Activated CD8-positive, alpha-beta memory T cell treated with anti-CD3 and anti-CD28 coated beads, Interleukin-2, amount 10 ng/mL, durations not matched to agents 7 days and 5 days (primary cell): ENCODE data around the gene ZNF789. TPM values are rescaled to one million over a fixed set of nuclear protein-coding genes. Genes with fewer than 3 reads are reported as not detected.
A peak's percentile ranks its signal among the peaks of the same experiment; 100 is the strongest.
"Not testable (repeated sequence)": the region's sequence is repeated elsewhere in the genome, so short reads cannot be mapped to it uniquely, and the experiment has no call there.

Experiments
- ATAC-seq: fragments of 150-1000 bp; cut with Tn5 transposase; one replicate; pipeline ENCODE4 v1.10.0; 2021; ENCODE audit warnings: moderate library complexity
- CTCF ChIA-PET: fragments of 350-600 bp; sonication (Branson Sonifier 250); formaldehyde crosslinking; loops from one replicate; lab custom pipeline; 2021; ENCODE audit warnings: antibody characterized with exemption; lab: Charles Lee
- DNase-seq: peaks from one replicate; pipeline ENCODE4 v3.0.0-alpha.2; 2020
- H3K27ac Mint-ChIP-seq: one replicate; pipeline ENCODE4 v1.8.0; 2021; ENCODE audit warnings: mild to moderate bottlenecking, mixed read lengths
- H3K27me3 Mint-ChIP-seq: one replicate; pipeline ENCODE4 v1.8.0; 2021; ENCODE audit warnings: mixed read lengths
- H3K36me3 Mint-ChIP-seq: one replicate; pipeline ENCODE4 v1.8.0; 2021; ENCODE audit warnings: mild to moderate bottlenecking, mixed read lengths
- H3K4me1 Mint-ChIP-seq: one replicate; pipeline ENCODE4 v1.8.0; 2021; ENCODE audit warnings: mixed read lengths
- H3K4me3 Mint-ChIP-seq: one replicate; pipeline ENCODE4 v1.8.0; 2021; ENCODE audit warnings: mild to moderate bottlenecking, moderate library complexity, mixed read lengths
- H3K9me3 Mint-ChIP-seq: one replicate; pipeline ENCODE4 v1.8.0; 2022; ENCODE audit warnings: low read depth, mixed read lengths
- total RNA-seq, 2 experiments: library from RNA; stranded (reverse); gene quantifications; one replicate each; pipeline ENCODE4 v1.2.3, GENCODE V29; 2021

The ZNF789 gene
- 10 to 100 TPM; 21.5 to 30.1 TPM for total RNA-seq

DNA sequence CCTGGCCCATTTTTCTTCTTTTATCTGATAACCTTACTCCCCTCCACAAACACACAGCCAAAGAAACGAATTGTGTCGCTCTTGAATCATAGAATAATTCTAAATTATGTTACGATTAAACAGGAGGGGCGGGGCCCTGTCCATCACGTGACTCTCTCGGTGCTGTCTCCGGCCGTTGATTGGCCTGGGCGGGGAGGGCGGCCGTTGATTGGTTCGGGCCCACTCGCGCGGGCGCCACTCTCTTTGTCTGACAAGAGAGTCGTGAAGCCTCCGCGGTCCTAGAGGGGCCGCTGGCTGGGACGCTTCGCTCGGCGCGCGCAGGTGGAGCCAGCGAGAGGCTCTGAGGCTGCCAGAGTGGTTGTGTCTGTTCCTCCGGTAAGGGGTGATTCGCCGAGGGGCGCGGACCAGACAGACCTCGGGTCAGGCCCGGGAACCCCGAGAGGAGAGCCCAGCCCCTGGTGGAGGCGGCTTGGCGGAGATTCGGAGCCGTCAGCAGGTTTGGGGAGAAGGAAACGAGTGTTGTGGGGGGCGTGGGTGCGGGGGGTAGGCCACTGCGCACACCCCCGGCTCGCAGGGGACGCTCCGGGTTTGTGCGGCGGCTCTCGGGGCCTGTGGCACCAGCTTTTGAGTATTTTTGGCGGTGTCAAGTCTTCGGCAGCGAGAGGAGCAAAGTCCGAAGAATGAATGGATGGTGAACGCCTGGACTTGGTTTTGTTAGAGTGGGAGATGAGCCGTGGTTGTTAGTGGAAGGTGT, at the start of gene ZNF789:
ZNF789 (plus strand) TSS at position 330 of the 754 bp plus-strand sequence. CDS start 3,567 bp downstream, outside the sequence.
- Mint-ChIP-seq H3K9me3 (no peaks in the 10 kb centered on the region), H3K4me1 (peaks cover 45% of the 10 kb centered on the region), H3K36me3 (peaks cover 18% of the 10 kb centered on the region), H3K27me3 (peaks cover 6% of the 10 kb centered on the region), H3K4me3 (peak within 1 kb of the TSS; percentile 96), H3K27ac (peak within 1 kb of the TSS; percentile 95)
- ATAC-seq (peak; percentile 99), DNase-seq (peak; percentile 99)
- CTCF ChIA-PET: no interaction called here

DNA sequence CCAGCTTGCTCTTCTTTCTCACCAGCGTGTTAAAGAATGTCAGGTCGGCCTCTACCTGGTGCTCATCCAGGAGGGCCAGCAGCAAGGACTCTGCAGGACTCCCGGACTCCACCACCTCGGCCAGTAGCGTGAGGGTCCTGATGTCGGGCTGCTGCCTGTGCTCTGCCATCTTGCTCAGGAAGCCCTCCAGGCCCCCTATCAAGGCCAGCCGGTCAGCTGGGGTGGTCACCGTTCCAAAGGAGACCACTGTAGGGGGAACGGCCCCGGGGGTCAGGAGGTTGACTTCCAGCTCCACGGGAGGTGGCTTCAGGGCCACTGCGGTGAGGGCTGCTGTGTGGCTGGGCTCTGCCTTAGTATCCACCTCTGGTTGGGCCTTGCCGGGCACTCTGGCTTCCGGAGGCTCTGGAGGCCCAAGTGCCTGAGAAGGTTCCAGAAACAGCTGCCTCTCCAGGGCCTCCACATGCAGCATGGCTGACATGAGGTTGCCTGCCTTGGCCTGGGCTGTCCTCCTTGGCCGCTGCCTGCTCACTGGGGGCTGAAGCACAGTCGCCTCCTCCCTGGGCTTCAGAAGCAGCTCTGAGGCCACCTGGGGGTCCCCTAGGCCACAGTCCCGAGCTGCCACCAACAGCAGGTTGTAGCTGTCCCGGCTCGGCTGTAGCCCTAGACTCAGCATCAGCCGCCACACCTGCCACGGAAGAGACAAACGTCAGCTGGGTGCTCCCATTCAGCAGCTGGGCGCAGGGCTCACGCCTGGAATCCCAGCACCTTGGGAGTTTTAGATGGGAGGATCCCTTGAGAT, 47.6 kb upstream of the ZNF789 start:
- CTCF ChIA-PET: no interaction called here
- no peak for ATAC-seq
- no peak overlapping the region for H3K27ac Mint-ChIP-seq
- peaks cover 4% of the 10 kb centered on the region for H3K4me1 Mint-ChIP-seq
- no peak overlapping the region for H3K4me3 Mint-ChIP-seq
- DNase-seq: no peak
- H3K27me3 Mint-ChIP-seq: no peaks in the 10 kb centered on the region
- H3K36me3 Mint-ChIP-seq: peaks cover 18% of the 10 kb centered on the region
- H3K9me3 Mint-ChIP-seq: no peaks in the 10 kb centered on the region

DNA sequence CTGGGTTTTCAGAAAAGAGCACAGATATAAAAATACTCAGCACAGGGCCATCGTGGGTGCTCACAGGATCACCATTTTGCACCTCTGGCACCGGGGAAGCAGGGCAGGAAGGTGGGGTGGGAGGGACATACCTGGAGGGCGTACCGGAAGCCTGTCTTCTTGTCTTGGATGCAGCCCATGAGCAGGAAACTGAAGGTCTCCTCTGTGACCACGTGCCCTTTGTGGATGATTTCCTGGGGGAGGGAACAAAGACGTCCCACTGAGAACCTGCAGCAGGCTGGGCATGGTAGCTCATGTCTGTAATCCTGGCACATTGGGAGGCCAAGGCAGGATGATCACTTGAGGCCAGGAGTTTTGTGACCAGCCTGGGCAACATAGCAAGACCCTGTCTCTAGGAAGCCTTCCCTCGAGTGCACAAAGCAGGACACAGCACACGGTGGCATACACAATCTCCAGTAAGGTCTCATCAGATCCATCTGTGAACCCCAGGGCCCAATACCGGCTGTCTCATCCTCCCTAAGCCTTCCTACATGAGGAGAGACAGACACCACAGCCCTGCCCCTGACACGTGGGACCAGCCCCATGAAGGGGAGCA, 43.6 kb upstream of the ZNF789 start:
- Mint-ChIP-seq H3K4me1 (peaks cover 4% of the 10 kb centered on the region), H3K27ac (no peak overlapping the region), H3K9me3 (no peaks in the 10 kb centered on the region), H3K4me3 (no peak overlapping the region), H3K36me3 (peaks cover 18% of the 10 kb centered on the region), H3K27me3 (no peaks in the 10 kb centered on the region)
- no peak for ATAC-seq
- CTCF ChIA-PET: no interaction called here
- no peak for DNase-seq

DNA sequence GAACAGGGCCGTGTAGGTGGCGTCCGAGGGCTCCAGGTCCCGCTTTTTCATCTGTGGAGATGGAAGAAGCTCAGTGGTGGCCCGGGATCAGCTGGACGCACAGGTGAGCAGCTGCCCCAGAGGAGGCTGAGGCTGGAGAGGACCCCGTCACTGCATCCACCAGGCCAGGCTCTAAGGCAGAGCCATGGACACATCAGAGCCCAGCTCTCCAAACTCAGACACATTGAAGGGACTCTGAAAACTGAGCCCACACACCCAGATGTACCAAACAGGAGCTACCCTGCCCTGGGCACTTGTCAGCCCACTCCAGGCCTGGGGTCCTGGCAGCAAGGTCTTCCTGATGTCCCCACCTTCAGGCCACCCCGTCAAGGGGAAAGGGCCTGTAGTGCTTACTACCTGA, 42.9 kb upstream of the ZNF789 start:
- DNase-seq (no peak), ATAC-seq (no peak)
- H3K9me3 Mint-ChIP-seq: no peaks in the 10 kb centered on the region
- H3K4me1 Mint-ChIP-seq: peaks cover 4% of the 10 kb centered on the region
- H3K4me3 Mint-ChIP-seq: no peak overlapping the region
- H3K27me3 Mint-ChIP-seq: no peaks in the 10 kb centered on the region
- CTCF ChIA-PET: no interaction called here
- H3K27ac Mint-ChIP-seq: no peak overlapping the region
- H3K36me3 Mint-ChIP-seq: peaks cover 17% of the 10 kb centered on the region

DNA sequence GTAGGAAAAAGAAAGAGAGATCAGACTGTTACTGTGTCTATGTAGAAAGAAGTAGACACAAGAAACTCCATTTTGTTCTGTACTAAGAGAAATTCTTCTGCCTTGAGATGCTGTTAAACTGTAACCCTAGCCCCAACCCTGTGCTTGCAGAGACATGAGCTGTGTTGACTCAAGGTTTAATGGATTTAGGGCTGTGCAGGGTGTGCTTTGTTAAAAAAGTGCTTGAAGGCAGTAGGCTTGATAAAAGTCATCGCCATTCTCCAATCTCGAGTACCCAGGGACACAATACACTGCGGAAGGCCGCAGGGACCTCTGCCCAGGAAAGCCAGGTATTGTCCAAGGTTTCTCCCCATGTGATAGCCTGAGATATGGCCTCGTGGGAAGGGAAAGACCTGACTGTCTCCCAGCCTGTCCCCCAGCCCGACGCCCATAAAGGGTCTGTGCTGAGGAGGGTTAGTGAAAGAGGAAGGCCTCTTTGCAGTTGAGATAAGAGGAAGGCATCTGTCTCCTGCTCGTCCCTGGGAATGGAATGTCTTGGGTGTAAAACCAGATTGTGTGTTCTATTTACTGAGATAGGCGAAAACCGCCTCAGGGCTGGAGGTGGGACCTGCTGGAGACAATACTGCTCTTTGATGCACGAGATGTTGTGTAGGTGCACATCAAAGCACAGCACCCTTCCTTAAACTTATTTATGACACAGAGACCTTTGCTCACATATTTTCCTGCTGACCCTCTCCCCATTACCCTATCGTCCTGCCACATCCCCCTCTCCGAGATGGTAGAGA, 40.7 kb upstream of the ZNF789 start:
- H3K9me3 Mint-ChIP-seq, H3K27me3 Mint-ChIP-seq, ATAC-seq, H3K4me3 Mint-ChIP-seq, H3K27ac Mint-ChIP-seq, CTCF ChIA-PET, DNase-seq: not testable (repeated sequence)
- Mint-ChIP-seq H3K36me3 (peaks cover 18% of the 10 kb centered on the region), H3K4me1 (peaks cover 10% of the 10 kb centered on the region)

DNA sequence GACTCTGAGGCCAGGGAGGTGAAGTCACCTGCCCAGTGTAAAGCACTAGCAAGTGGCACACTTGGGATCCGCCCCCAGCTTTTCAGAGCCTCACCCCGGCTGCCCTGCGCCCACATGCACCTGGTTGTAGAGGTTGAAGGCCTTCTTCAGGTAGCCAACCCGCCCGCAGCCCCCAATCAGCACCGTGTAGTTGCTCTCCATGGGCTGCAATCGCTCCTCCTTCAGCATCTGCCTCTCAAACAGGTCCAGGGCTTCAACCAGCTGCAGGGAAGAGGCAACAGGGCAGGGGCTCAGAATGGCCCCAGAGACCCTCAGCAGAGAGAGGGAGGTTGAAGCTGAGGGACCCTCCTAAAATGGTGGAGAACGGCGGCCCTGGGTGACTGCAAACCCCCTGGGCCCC, 39.5 kb upstream of the ZNF789 start:
- no peaks in the 10 kb centered on the region for H3K9me3 Mint-ChIP-seq
- ATAC-seq: no peak
- peaks cover 14% of the 10 kb centered on the region for H3K36me3 Mint-ChIP-seq
- H3K27me3 Mint-ChIP-seq: no peaks in the 10 kb centered on the region
- H3K27ac Mint-ChIP-seq: no peak overlapping the region
- H3K4me3 Mint-ChIP-seq: no peak overlapping the region
- CTCF ChIA-PET: interaction anchor here (0.9 kb wide), 1 partner anchor 43 kb away, joined by 4 read pairs; no protein-coding TSS in a partner anchor
- peaks cover 18% of the 10 kb centered on the region for H3K4me1 Mint-ChIP-seq
- DNase-seq: no peak

DNA sequence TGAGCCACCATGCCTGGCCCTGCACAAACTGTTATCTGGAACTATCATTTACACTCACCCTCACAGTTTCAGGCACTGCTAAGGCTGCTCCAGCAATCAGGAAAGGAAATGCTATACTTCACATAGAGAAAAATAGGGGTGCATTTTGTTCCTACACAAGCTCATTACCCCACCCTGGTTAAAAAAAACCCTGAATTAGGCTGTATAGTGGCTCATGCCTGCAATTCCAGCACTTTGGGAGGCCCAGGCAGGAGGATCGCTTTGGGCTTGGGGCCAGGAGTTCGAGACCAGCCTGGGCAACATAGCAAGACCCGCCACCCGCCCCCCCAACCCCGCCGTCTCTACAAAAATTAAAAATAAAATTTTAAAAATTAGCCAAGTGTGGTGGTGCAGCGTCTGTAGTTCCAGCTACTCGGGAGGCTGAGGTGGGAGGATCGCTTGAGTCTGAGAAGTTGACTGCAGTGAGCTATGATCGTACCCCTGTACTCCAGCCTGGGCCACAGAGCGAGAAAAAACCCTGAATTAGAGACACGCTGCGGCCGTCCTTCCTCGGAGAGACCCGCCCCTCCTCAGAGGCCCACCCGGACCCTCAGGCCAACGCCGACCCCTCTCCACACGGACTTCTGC, 34.6 kb upstream of the ZNF789 start:
- H3K4me1 Mint-ChIP-seq: peaks cover 33% of the 10 kb centered on the region
- DNase-seq (no peak), ATAC-seq (peak; percentile 17)
- H3K9me3 Mint-ChIP-seq: no peaks in the 10 kb centered on the region
- peak overlapping the region; percentile 97 for H3K4me3 Mint-ChIP-seq
- peak overlapping the region; percentile 93 for H3K27ac Mint-ChIP-seq
- CTCF ChIA-PET: interaction anchor here (1.4 kb wide), 1 partner anchor 22 kb away, joined by 6 read pairs; no protein-coding TSS in a partner anchor
- H3K27me3 Mint-ChIP-seq: no peaks in the 10 kb centered on the region
- peaks cover 18% of the 10 kb centered on the region for H3K36me3 Mint-ChIP-seq

DNA sequence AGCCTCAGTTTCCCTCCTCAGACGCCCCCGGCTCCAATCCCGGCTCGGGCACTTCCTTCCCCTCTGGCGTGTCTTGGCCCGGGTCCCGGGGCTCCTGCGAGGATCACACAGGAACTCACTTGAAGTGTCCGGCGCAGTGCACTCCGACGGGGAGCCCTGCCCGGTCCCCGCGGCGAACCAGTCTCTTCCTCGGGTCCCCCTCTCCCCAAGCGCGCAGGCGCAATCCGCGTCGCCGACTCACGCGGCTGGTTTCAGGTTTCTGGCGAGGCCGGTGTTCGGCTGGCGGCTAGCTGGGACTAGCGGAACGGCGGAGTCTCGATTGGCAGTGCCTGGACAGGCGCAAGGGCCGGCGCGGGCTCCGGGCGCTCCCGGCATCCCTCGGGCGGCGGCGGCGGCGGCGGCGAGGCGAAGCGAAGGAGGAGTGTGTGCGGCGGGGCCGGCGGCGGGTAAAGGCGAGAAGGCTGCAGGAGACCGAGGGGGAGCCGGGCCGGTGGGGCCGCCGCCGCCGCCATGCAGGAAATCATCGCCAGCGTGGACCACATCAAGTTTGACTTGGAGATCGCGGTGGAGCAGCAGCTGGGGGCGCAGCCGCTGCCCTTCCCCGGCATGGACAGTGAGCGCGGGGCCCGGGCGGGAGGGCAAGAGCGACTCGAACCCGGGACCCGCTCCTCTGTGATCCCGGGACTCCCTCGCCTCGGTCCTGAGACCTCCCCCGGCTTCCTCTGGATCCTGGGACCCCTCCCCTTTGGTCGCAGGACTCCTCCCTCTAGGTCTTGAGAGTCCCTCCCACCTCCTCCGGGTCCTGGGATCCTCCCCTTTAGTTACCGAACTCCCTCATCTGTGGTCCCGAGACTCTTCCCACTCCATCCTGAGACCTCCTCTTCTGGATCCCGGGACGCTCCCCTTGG, 33.9 kb upstream of the ZNF789 start, which contains the start of the genes CPSF4 and PTCD1:
CPSF4 (plus strand) TSS at position 371 of the 908 bp plus-strand sequence; CDS start at position 511, 140 bp downstream.
PTCD1 (minus strand) TSS at position 226 of the 908 bp plus-strand sequence. CDS start 3,556 bp downstream, outside the sequence.
- Mint-ChIP-seq H3K9me3 (no peaks in the 10 kb centered on the region), H3K4me3 (peak within 1 kb of the TSS; percentile 97), H3K36me3 (peaks cover 17% of the 10 kb centered on the region), H3K27ac (peak within 1 kb of the TSS; percentile 93), H3K4me1 (peaks cover 35% of the 10 kb centered on the region), H3K27me3 (no peaks in the 10 kb centered on the region)
- peak; percentile 95 for DNase-seq
- CTCF ChIA-PET: interaction anchor here (0.7 to 1.4 kb wide), 2 partner anchors 18 to 23 kb away, joined by 3 to 6 read pairs; no protein-coding TSS in a partner anchor
- peak; percentile 94 for ATAC-seq

DNA sequence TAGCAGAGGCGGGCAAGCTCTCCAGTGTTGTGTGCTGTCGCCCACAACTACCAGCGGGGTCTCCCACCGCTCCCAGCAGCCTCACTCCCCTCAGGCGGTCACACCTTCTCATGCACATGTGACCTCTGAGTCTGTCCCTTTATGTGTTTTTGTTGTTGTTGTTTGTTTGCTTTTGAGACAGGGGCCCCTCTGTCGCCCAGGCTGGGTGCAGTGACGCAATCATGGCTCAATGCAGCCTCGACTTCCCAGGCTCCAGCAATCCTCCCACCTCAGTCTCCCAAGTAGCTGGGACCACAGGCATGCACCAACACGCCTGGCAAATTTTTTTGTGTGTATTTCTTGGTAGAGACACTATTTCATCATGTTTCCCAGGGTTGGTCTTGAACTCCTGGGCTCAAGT, 32.5 kb upstream of the ZNF789 start:
- H3K27ac Mint-ChIP-seq: no peak overlapping the region
- DNase-seq (no peak), ATAC-seq (no peak)
- peaks cover 23% of the 10 kb centered on the region for H3K36me3 Mint-ChIP-seq
- H3K9me3 Mint-ChIP-seq: no peaks in the 10 kb centered on the region
- no peaks in the 10 kb centered on the region for H3K27me3 Mint-ChIP-seq
- CTCF ChIA-PET: interaction anchor here (0.6 to 1.3 kb wide), 2 partner anchors 22 to 97 kb away, joined by 3 read pairs; no protein-coding TSS in a partner anchor
- H3K4me1 Mint-ChIP-seq: peaks cover 35% of the 10 kb centered on the region
- peak overlapping the region; percentile 97 for H3K4me3 Mint-ChIP-seq

DNA sequence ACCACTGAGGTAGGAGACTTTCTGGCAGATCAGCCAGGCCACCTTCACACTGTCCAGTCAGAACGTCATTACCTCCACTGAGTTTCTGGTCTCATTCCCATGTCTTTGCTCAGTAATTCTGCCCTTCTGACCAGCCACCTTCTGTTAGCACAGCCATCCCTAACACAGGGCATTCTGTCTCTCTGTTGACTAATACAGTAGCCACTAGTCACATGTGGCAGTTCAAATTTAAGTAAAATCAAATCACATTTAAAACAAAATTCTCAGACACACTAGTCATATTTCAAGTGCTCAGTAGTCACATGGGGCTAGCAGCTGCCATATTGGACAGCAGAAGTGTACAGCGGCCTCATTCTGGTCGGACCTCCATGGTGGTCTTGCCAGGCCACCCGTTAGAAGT, 26.6 kb upstream of the ZNF789 start:
- Mint-ChIP-seq H3K4me1 (peaks cover 7% of the 10 kb centered on the region), H3K9me3 (no peaks in the 10 kb centered on the region), H3K4me3 (no peak overlapping the region), H3K36me3 (peaks cover 46% of the 10 kb centered on the region), H3K27me3 (no peaks in the 10 kb centered on the region), H3K27ac (no peak overlapping the region)
- DNase-seq: no peak
- no peak for ATAC-seq
- CTCF ChIA-PET: interaction anchor here (1.3 kb wide), 1 partner anchor 80 kb away, joined by 3 read pairs; no protein-coding TSS in a partner anchor

DNA sequence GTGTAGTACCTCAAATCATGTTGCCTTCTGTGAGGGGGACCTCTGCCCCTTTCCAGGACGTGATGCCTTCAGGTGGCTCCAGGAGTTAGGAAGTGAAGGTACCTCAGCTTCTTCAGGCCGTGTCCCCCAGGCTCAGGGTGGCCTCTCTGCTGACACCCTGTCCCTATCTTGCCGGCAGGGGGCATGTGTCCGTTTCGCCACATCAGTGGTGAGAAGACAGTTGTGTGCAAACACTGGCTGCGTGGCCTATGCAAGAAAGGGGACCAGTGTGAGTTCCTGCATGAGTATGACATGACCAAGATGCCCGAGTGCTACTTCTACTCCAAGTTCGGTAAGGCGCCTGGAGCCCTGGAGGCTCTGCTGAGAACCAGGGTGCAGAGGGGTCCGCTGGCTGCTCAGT, 24.7 kb upstream of the ZNF789 start:
- DNase-seq (peak; percentile 51), ATAC-seq (no peak)
- CTCF ChIA-PET: interaction anchor here (1.0 to 1.6 kb wide), 2 partner anchors 16 to 18 kb away, joined by 3 read pairs; no protein-coding TSS in a partner anchor
- peaks cover 3% of the 10 kb centered on the region for H3K4me1 Mint-ChIP-seq
- no peaks in the 10 kb centered on the region for H3K9me3 Mint-ChIP-seq
- no peak overlapping the region for H3K27ac Mint-ChIP-seq
- H3K27me3 Mint-ChIP-seq: no peaks in the 10 kb centered on the region
- no peak overlapping the region for H3K4me3 Mint-ChIP-seq
- H3K36me3 Mint-ChIP-seq: peaks cover 40% of the 10 kb centered on the region
